OCI-M1 (cell line): Measurements from ENCODE around the gene KIF6.
"Not testable (repeated sequence)": the region's sequence is repeated elsewhere in the genome, so short reads cannot be mapped to it uniquely, and the experiment has no call there.

Source experiments
- DNase-seq: peaks from one replicate; lab custom pipeline; 2025; lab: John Stamatoyannopoulos, UW

KIF6 gene

DNA sequence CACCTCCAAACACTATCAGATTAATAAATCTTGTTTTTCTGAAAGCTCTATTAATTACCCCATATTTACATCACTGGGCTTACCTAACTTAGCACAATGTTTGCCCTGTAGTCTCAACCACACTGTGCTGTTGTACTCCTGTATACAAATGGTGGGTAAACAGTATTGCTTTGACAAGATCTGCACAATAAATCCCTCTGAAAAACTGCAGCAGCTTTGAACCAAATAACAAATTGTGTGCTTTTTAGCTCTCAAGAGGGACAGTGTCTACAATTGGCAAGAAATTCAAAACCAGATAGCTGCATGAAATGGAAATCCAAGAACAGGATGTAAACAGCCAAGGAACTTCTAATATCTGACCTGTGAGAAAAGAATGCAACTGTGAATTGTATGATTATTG, 10.4 kb downstream of the KIF6 start:
- no peak for DNase-seq

DNA sequence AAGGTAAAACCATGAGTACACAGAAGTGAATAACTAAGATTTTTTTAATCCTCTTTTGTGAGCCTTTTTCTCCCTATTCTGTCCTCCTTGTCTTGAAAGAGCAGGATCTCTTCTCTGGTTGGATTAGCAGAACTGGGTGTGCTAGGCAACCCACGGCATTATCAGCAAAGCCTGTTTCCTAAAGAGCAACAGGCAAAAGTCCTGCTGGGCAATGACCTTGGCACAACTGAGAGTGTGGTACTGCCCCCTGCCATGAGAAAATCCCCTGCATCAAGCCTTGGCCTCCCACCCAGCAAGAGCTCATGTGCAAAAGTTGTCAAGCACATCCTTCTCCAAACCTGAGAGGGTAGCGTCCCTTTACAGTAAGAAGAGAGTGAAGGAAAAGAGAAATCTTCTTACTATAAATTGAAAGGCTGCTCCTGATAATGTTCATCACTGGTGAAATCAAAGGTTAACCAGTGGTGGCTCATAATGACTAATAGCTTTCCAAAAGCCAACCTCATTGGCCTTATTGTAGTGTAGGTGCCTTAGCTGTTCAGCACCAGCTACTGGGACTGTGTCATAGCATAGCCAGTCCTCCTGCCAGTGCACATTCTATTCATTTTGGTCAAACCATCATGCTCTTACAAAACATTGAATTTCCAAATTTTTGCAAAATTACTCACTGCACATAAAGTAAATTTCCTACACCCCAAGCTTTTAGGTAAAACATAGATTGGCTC, 17.1 kb downstream of the KIF6 start:
- DNase-seq, result no peak

DNA sequence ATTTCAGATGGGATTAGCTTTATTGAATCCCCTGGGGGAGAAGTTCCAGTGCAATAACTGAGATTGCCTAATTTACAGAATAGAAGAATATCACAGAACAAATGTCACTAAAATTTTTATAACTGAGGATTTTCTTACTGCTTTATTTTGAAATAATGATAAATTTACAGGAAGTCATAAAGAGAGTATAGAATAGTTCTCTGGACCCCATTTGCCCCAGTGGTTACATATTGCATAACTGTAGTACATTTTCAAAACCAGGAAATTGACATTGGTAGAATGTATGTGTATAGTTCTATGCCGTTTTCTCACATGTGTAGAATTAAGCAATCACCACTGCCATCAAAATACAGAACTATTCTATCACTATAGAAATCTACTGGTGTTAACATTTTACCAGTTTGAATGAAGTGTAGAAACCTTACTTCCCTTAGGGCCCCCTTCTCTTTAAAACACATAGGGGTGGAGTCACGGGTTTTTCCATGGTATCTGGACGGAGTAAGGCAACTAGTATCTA, 18.3 kb downstream of the KIF6 start:
- no peak for DNase-seq

DNA sequence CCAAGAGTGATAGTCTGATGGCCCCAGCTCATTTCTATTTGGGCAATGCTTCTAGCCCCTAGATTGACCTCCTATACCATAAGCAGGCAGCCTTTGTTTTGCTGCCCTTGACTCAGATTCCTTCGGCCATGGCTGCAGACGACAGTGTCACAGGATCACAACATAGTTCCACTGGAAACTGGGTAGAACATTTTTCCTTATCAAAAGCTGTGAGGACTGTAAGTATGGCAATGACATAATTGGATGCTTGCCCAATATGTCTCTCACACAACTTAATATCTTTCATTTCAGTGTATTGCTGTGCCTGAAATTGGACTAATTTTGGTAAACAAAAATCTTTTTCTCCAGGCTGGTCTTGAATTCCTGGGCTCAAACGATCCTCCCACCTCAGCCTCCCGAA, 22.9 kb downstream of the KIF6 start:
- DNase-seq, result no peak

DNA sequence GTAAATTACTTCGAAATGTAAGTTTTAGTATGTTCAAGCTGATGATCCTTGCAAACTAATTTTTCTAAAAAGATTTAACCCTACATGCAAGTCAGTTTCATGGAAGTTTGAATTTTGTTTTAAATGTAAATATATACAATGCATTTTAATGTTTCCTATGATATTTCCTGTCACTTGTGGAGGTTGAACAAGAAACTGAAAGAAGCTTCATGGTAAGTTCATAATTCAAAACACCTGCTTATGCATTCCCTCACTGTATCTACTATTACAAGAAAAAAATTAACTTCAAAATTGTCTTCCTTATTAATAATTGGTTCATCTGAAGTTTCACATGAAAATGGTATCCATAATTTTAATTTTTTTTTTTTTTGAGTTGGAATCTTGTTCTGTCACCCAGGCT, 24.8 kb downstream of the KIF6 start:
- no peak for DNase-seq

DNA sequence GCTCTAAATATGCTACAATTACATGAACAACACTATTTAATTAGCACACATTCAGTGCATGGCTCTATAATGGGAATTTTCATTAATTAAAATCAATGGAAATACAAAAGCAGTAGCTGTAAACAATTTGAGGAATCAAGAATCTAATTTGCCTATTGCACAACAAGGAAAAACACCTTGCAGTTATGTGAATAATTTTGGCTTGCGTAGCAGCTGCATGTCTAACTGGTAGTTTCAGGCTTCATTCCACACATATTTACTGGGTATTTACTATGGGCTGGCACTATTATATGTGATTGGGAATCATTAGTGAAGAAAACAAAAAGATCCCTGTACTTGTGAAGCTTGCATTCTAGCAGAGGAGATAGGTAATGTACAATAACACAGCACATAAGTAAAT, 26.4 kb downstream of the KIF6 start:
- DNase-seq, result no peak

DNA sequence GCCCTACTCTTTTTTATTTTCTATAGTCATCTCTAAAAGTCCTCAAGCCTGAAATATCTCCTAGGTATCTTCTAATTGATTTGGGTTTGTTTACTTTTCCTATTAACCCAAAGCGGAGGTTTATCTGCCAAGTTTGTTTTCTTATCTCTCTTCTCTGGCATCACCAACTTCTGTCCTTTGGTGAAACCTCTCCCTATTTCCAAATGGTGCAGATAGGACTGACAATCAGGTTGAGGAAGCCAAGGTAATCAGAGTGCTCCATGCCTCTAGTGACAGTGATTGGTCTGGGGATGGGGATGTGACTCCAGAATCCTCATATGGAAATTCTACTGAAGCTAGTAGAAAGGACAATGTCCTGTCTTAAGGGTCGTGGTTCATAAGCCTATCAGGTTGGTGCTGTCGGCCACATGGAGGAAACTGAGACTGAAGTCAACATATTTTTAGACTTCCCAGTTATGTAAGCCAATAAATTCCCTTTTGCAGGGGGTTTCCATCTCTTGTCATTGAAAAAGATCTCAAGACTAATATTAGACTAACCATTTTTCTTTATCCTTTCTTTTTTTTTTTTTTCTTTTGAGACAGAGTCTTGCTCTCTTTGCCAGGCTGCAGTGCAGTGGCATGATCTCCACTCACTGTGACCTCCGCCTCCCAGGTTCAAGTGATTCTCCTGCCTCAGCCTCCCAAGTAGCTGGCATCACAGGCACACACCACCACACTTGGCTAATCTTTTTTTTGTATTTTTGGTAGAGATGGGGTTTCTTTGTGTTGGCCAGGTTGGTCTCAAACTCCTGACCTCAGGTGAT, 28.0 kb downstream of the KIF6 start:
- no peak for DNase-seq

DNA sequence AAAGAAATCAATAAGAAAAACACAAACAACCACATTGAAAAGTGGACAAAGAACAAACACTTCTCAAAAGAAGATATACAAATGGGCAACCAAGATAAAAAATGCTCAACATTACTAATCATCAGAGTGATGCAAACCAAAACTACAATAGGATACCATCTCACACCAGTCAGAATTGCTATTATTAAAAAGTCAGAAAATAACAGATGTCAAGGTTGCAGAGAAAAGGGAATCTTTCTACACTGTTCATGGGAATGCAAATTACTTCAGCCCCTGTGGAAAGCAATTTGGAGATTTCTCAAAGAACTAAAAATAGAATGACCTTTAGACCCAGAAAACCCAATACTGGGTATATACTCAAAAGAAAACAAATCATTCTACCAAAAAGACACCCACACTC, 29.8 kb downstream of the KIF6 start:
- DNase-seq, result no peak

DNA sequence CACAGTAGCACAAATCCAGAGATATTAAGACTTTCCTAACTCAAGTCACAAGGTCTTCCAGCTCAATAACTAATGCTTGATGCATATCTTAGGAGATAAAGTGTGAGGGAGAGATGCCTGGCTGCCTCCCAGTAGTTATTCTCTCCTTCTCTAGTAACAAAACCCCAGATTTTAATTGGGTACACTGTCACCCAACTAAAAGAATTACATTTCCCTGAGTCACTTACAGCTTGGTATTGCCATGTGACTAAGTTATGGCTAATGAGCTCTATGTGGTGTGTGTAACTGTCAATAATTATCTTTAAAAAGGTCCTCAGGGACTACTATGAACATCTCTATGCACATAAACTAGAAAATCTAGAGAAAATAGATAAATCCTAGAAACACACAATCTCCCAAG, 32.0 kb downstream of the KIF6 start:
- no peak for DNase-seq

DNA sequence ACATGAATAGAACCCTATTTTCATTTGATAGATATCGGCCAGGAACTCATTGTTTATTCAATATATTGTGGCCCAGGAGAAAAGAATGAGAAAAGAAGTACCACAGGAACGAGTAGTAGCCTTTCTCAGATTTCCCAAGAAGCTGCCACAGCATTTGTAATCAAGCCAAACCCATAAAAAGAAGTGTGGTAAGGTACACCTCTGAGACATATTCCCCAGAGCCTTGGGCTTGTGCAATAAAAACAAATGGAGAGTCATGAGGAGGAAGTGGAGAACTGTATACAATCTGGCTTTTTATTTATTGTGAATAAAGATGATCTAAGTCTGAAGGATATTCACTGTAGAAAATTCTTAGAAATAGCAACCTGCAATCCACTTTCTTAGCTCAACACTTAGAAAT, 36.7 kb downstream of the KIF6 start:
- no peak for DNase-seq

DNA sequence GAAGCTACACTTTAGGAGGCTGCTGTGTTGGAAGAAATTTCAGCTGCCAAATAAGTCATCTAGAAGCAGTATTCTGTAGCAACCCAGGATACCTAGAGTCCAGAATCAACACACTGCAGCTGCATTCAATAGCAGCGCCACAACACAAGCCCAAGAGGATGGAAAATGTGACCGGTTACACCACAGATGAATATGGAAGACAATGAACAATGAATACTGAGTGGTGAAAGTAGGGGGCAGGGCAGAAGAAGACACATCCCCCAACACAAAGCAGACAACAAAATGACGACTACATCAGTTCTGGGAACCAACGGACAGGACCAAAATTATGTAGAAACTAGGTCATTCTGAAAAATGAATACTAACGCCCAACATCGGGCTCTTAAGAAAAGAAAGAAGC, 38.2 kb downstream of the KIF6 start:
- no peak for DNase-seq

DNA sequence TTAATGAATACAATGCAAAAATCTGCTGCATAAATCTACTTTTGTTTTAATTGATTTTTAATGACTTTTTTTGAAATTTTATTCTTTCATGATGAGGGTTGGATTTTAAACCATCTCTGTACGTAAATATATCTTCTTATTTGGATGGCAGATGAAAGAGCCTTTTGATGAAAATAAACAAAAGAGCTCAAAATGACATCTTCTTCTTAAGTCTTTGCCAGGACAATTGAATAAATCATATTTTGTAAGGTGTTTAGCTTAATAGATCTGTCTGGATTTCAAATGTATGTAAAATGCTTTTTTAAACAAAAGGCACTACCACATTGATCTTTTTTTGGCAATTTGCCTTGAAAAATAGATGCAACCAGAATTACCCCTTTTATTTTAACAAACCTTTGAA, 39.3 kb downstream of the KIF6 start:
- DNase-seq, result no peak

DNA sequence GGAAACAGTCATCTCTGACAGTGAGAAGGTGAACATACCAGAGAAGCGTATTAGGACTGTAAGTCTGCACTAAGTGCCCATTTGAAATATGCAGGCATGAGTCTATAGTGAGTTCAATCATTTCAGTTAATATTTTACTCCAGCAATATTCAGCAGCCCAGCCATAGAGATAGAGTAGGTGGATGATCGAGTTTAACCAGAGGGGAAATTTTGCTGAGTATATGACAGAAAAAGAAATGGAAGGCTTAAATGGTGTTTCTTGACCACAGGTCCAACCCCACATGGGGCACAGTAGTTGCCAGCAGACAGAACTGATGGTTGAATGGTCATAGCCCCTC, 39.8 kb downstream of the KIF6 start:
- no peak for DNase-seq

DNA sequence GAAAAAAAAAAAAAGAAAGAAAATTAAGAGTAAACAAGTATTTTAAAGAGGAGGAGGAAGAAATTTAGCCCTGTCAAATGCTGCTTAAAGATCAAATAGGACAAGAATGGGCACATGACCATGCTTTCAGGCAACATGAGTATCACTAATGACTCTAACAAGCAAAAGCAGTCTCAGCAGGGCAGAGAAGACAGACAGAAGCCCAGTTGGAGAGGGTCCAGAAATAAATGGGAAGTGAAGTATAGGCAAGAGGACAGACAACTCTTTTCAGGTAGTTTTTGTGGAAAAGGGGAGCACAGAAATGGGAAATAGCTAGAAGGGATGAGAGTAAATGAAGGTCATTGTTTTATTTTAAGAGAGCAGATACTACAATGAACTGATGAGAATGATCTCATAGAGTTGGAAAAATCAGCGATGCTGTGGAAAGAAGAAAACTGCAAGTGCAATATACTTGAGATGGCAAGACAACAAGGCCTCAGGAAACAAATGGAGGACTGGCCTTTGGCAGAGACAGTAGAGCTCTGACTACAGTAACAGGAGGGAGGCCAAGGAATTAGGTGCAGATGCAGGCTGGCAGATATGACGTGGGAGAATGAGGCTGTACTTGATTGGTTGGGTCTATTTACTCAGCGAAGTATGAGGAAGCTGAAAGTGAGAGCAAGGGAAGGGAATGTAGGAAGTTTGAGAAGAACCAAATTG, 40.3 kb downstream of the KIF6 start:
- DNase-seq, result peak; percentile 10

DNA sequence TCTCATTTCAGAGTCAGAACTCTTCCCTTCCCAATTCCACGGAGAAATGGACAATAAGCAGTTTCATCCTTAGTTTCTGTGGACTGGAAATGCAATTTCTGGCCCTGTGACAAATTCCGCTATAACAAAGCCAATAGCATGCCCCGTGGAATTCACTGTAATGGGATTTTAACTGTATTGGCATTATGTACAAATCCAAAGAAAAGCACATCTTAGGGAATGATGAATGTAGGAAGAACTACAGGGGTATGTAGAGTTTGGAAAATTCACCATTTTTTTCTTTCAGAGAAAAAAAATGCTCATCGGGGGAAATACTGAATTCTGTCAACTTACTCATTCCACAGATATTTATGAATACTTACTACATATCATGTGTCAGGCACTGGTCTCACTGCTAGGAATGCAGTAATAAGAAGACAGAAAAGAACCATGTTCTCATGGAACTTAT, 43.5 kb downstream of the KIF6 start:
- no peak for DNase-seq

DNA sequence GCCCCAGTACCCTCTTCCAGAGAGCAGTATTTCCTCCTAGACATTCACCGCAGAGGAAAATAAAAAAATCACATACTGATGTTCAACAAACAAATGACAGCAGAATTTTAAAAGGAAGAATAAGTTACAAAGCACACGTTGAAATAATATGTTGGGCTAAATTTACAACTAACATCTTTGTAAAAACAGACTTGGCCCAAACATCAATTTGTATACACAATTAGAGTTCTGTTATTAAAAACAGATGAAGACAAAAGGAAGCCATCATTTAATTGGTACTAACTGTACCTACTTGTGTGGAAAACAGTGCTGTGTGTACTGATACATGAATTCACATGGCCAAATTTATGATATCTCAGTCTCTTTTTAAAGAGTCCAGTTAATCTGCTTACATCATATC, 46.3 kb downstream of the KIF6 start:
- no peak for DNase-seq

DNA sequence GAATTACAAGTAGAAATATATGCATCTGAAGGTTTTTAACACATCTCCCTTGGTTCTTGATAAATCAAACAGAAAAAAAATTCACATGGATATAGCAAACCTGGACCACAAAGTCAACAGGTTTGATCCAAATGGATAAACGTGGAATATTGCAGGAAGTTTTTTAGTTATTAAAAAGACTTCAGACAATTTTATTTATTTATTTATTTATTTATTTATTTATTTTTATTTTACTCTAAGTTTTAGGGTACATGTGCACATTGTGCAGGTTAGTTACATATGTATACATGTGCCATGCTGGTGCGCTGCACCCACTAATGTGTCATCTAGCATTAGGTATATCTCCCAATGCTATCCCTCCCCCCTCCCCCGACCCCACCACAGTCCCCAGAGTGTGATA, 47.9 kb downstream of the KIF6 start:
- DNase-seq, result not testable (repeated sequence)

DNA sequence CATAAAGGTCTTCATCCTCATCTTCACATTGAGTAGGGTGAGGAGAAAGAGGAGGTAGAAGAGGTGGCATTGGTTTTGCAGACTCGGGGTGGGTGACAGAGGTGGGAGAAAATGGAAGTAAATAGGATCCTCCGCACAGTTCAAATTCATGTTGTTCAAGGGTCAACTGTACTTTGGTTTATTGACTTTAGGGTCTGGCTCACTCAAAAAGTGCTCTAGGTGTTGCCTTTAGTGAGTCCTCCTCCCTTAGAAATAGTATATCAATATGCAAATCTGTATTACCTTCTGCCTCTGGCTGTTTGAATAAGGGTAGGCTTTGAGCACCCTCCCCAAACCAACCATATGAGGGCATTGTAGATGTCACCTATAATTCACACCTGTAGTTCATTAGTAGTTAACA, 54.7 kb downstream of the KIF6 start:
- DNase-seq, result no peak

DNA sequence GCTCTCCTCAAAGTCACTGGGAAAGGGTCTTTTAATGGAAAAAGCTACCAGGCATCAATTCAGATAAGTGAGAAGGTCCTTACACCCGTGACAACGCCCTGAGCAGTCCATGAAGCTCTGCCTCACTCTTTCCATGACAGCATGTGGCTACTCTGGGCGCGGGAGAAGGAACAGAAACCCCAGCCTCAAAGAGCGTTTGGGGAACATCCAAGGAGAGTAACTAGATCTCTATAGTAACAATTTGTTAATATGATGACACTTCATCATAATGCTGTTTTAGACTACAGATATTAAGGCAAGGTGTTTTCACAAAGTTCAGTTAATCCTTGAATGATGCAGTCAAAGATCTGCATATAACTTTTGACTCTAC, 55.2 kb downstream of the KIF6 start:
- DNase-seq, result no peak

DNA sequence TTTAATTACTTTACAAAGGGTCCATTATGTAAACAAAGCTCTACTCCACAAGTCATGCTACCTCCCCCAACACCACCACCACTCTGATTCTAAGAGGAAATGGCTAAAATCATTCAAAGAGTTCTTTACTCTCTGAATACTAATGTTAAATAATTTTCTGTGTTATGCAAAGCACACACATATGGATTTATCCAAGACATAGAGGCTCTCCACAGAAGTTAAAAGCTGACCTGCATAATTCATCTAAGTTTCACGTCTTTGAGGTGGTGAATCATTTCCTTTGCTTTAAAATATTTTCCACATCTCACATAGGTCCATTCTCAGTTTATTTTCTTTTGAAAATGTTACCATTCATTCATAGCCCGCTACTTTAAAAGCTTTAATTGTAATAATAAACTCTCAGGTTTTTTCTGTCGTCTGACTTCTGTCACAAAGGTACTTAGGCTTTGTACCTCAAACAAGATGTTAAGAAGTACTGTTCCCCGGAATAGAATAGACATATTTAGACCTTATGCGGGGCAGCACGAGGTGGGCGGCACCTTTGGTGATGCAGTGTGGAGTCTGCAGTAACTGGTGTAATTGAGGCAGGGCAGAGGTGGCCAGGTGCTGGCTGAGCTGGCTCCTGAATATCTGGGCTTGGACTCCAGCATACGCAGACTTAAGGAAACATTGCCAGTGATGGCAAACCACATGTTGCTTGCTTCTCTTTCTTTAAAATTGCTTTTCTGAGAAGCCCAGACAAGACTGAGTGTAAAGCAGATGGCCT, 55.8 kb downstream of the KIF6 start:
- no peak for DNase-seq

DNA sequence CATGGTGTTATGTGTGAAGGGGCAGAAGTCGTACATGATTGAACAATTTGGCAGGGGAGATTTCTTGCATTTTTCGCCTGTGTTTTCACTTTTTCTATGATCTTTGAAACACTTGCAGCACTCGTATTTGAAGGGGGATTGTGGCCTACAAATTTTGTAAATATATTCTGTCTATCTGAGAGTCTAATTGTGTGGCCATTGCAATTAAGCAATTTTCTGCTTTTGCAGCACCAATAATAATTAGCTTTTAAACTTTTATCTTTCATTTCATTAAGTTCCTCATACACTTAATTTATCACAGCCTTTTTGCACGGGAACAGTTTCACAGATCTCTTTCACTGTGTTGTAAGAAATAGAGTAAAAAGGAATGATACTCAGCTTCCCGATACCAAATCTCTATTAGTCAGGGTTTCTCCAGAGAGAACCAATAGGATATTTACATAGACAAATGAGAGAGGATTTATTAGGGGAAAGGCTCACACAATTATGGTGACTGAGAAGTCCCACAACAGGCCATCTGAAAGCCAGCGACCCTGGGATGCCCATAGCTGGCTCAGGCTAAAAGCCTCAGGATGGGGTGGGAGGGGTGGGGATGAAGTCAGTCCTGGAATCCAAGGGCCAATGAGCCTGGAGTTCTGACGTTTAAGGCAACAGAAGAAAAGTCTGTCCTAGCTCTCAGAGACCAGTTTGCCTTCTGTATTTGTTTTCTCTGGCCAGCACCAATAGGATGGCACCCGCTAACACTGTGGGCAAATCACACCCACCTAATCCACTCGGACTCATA, 58.3 kb downstream of the KIF6 start:
- no peak for DNase-seq

DNA sequence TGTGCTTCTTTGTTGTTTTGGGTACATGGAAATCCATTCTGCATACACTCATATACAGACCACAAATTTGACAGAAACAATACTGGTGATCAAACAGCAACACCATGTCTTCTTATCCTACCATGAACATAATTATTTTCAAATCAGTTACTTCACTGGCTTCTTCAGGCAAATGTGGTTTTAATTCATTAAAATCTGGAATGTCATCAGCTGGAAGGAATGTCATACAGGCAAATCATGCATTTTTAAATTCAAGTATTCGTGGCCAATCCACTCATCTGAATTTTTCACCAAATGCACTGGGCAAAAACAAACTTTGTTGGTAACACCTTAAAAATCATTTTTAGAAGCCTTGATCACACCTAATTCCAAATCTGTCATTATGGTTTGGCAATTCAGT, 59.3 kb downstream of the KIF6 start:
- DNase-seq, result no peak
